Hepatocyte (in vitro differentiated cells): ENCODE data around the gene LAMA3.

ENCODE experiments used
- CTCF ChIP-seq: fragments of 200-600 bp; sonication (generic); IDR thresholded peaks from 2 replicates; pipeline ENCODE4 v1.5.1; 2016; ENCODE audit warnings: antibody characterized with exemption, mild to moderate bottlenecking; ENCODE audit not compliant: poor library complexity
- EZH2 ChIP-seq: fragments of 200-600 bp; sonication (generic); IDR thresholded peaks from 2 replicates; pipeline ENCODE4 v1.6.1; 2016; ENCODE audit warnings: antibody characterized with exemption, mild to moderate bottlenecking, borderline replicate concordance

GRCh38 chr18:23746851-23747250, 57.6 kb downstream of the LAMA3 start:
- TF ChIP-seq CTCF (no peak), EZH2 (no peak)
